HUDEP-2 (cell line): Measurements from ENCODE around the gene TMEM178A.
"Not testable (repeated sequence)": the region's sequence is repeated elsewhere in the genome, so short reads cannot be mapped to it uniquely, and the experiment has no call there.

Source experiments
- DNase-seq, 76 experiments: peaks; one replicate each; lab custom pipeline; 2025; ENCODE audit not compliant: unreplicated experiment in 76 of 76; lab: John Stamatoyannopoulos, UW

Gene TMEM178A

DNA sequence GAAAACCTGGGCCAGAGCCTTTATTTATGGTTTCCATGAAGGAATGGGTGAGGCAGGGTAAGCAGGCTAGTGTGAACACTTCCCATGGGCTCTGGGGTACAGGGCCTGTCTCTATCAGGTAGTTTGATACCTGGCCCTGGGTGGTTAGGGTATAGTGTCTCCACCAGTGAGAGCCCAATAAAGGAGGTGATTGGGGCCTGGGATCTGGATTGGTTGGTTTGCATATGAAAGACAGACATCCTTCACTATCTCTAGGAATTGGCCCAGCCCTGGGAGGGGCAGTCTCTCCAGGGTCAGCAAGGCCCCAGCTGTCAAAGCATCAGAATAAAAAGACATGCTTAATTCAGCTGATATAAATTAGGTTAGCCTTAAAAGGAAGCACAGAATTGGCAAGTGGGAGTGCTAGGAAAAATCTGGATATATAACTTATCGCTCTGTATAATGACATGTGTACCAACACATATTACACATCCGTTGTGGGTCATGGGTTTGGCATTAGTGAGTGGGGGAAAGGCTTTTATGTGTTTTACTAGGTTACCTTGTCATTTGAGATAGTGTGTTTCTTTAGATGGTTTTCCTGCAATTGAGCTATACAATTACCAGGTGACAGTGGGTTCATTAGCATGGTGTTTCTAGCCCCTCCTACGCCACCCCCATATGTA lies 18.5 kb upstream of the TMEM178A start:
- DNase-seq: no peak

DNA sequence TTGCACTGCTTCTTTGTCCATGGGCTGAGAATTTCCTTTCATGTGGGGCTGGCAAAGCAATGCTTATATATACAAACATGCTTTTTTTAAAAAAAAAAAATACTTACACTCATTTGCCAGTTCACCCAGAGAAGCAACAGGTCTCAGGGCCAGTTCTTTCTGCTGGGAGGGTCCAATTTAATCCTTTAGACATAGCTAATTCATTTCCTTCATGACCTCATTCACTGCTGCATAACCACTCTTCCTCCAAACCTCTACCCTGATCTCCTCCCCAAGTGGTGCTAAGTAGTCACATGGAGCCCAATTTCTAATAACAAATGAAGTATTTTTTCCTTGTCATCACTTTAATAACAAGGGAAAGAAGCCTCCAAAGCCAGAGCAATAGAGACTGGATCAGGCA lies 17.1 kb upstream of the TMEM178A start:
- DNase-seq: no peak

DNA sequence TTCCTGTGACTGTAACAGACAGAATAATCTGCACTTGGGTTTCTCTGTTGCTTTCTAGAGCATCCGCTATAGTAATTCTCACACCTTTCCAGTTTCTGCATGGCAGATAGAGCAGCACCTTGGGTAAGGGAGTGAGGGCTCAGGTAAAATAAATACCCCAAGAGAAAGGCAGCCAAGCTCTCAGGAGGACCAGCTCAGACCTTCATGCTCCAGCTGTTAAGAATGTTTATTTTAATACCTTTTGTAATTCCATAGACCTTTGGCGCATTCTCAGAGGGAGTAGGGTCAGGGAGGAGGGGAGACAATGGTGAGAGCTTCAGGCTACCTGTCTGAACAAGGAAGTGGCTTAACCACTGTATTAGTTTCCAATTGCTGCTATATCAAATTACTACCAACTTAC lies 16.2 kb upstream of the TMEM178A start:
- no peak for DNase-seq

DNA sequence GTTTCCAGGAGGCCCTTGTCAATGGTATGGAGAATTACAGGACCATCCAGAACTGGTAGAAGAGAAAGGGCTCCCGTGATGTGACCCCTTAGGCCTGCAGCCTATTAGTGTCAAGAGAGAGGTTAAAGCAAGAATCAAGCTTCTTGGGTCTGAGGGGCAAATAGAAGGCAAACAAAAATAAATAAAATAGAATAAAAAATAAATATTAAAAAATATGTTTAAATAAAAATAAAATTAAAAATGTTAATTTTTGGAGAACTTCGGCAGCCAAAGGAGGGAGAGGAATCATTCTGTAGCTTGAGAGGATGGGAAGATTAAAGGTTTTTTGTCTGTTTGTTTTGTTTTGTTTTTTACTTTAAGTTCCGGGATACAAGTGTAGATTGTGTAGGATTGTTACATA lies 15.2 kb upstream of the TMEM178A start:
- DNase-seq: no peak

DNA sequence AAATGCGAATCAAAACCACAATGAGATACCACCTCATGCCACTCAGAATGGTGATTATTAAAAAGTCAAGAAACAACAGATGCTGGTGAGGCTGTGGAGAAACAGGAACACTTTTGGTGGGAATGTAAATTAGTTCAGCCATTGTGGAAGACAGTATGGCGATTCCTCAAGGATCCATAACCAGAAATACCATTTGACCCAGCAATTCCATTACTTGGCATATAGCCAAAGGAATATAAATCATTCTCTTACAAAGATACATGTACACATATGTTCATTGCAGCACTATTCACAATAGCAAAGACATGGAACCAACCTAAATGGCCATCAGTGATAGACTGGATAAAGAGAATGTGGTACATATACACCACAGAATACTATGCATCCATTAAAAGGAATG lies 9.5 kb upstream of the TMEM178A start:
- not testable (repeated sequence) for DNase-seq

DNA sequence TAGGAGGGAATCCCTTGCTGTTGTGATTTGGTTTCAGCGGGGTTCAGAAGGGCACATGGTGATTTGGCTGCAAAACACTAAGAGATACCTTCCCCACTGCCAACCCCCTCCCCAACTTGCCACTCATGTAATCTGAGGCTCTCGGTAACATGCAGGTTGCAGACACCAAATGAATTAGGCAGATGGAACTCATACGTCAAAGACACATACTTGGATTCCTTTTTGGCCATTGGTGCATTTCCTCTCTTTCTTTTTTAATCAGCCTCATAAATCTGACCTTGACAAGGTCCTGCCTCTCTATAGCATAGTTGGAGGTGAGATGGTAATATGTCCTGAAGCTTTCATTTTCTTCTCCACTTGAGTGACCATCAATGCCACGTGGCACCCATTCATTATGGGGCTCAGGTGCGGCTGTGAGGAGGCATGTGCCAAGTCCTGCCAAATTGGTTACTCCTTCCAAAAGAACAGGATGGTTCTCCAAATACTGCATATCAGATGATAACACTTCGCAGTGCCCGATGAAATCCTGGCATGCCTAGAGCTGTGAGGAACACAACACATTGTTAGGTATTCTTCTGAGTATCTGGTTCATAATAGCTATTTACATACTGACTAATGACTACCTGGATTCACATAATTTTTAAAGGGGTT lies 8.3 kb upstream of the TMEM178A start:
- no peak for DNase-seq

DNA sequence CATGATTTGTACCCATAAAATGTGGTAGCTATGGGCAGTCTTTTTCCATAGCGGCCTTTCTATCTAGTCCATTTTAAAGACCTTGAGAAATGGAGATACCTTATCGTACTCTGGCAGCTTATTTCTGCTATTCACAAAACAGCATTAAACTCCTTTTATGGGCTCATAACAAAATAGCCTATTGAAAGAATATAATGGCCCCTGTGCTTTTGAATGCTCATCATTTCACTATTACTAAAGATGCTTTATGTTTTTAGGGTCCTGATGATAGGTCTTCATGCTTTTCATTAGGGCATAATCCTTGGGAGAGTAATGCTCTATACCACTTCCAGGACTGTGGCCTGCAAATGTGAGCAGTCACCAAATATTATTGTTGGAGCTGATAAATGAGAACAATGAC lies 7.3 kb upstream of the TMEM178A start:
- DNase-seq: no peak

DNA sequence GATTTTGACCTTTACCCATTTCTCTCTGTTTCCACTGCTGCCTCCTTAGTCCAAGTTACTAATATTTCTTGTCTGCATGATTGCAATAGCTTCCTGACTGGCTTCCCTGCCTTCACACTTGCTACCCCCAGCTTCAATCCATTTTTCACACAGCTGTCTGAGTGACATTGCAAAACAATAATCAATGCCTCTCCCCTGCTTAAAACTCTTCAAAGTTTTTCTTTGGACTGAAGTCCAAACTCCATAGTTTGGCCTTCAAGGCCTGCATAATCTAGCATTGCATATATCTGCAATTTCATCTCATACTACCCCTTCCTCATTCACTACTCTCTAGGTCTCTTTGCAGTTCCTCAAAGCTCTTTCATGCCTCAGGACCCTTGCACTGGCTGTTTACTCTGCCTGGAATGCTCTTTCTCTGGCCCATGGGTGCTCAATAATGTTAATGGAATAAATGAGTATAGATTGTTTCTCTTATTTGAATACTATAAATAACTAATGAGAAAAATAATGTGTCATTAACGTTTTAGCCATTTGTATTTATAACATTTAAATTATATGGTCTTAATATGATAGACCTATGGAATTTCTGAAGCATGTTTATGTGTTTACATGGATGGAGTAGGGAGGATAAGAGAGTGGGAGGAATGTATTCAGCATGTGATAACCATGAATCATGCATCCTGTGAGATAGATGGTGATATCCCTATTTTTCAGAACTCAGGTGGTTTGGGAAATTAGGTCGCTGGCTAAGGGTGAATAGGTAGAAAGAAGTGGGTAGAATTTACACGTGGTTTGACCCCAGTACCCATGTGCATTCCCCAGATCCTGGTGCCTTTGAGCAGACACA lies 5.7 kb upstream of the TMEM178A start:
- DNase-seq: no peak

DNA sequence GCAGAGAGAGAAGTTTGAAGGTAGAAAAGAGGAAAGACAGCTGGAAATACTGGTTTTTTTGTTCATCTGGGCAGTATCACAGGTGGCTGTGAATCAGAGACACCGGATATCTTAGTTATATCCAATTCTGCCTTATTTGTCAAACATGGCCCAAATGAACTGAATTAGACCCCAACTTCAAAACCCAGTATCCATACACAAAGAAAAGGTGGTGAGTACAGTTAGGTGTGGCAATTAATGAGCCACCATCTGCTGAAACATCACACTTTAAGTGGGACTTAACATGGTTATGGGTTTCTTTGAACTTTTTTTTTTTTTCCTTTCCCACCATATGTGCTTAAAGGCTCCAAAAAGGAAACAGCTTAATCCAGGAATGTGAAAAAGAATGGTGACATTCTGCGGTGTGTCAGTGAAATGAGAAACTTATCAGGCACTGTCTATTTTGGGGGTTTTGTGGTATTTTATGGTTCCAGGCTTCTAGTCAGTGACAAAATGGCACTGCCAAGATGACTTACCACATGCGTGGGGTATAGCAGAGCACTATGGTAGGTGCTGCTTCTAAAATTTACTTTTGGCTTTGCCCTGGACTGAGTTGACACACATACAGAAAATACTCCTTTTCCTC lies 5.0 kb upstream of the TMEM178A start:
- no peak for DNase-seq

DNA sequence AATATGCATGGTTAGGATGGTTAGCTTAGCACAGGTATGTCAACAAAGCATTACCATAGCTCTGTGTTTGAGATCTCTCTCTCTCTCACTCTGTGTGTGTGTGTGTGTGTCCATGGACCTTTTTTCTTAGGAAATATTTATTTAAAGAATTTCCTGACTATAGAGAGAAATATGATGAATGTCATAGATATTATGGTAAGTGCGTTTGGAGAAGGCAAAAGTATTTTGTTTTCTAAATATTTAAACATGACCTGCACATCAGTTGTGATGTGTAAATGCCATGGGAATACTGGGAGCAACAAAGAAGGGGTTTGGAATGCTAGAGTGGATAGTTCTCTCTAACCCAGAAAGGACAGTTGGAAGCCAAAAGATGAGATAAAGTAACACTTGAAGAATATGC lies 3.9 kb upstream of the TMEM178A start:
- DNase-seq: no peak

DNA sequence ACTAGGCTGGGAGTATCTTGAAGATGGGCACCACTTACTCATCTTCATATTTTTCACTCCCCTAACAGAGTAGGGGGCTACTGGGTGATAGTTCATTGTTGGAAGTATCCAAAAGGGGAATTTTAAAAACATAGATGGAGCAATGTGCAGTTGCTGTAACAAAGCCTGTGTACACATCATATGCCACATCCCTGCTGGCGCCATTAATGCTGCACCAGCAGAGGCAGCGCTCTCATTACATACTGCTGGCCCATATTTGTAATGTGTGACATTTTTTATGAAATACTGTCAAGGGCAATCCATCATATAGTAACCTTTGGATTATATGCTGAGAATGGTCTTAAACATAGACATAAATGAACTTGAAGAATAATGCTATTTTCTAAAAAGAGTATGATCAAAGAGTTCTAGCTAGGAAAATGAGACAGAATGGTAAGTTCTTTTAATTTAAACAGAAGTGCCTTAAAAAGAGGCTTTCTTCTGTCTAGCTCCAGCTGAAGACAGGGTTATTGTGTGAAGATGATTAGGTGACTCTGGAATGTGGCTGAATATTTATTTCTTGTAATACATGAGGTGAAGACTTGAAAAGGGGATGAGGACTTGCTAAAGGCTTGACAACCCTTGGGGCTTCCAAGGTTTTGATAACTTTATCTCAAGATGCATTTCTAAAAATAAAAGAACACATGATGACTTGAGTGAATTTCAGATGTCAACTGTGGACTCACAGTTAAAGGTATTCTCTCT lies 2.4 kb upstream of the TMEM178A start:
- no peak for DNase-seq

DNA sequence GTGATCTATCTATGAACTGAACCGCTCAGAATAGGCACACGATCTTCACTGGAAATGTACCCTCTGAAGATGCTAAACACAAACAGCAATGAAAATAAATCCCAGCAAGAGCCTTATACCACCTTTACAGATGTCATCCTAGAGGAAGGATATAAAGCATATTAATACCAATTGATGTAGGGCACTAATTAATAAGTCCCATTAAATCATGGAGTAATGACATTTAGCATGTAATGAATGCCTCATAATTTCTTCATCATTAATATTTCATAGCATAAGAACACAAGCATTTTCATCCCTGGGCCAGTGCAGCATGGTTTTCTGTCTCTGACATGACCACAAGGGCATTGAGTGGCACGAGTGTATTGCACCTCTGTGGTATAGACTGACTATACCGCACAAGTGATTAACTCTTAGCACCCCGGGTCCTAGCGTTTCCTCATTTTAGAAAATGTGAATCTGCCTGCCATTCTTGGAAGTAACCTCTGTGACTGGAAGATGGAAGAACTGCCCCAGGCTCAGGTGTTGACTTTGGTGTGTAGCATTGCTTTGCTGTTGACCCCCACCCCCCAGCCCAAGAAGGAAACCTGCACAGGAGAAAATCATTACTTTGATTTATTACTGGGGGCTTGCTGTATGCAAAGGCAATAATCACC lies 1.4 kb upstream of the TMEM178A start:
- DNase-seq: no peak

DNA sequence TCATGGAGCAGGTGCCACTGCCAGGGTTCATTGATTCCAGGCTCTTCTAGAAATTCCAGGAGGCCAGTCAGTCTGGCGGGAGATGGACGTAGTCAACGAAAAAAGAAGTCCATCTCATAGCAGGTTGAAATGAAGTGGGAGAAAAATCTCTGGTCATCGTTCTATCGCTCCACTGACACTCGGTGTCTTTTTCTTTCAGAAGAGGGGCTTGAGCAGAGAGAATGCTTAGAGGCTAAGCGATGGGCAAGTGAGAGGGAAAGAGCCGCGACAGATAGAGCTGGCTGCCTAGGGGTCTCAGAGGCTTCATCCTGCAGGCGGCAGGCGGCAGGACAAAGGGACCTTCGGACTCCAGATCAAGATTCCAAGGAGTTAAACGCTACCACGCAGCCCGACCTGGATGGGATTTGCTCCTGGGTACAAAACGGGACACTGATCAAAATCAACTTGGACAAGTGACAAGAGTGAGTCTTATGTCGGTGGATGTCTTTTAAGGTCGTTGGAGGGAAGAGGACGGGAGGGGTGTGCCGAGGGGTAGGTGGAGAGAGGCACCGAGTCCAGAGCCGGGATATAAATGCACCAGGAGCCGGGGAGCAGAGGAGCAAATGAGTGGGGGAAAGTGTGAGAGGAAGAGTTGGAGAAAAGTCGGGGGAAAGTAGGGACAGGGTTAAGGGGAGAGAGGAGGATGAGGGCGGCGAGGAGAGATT lies 677 bp upstream of the TMEM178A start:
- no peak for DNase-seq

DNA sequence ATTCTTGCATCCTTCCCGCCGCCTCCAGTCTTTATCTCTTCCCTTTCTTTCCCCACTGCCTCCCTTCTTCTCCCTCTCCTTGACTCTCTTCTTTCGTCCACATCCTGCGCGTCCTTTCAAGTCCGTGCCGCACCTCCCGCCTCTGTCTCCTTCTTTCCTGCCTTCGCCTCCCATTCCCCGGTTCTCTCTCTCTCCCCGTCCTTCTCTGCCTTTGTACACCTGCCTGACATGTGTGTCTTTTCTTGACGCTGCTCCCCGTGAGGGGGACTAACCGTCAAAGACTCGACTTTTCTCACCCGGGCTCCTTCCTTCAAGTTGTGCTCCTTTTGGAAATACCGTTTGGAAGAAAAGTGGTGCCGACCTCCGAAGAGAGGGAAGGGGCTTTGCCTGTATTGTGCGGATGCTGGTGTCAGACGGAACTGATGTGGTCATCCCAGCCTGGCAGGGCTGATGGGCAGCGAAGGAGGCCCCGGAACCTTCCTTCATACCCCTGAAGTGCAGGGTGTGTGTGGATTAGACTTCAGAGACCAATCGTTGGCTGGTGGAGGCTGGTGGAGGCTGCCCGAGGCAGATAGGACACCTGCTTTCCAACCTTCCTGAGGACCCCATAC lies 879 bp downstream of the TMEM178A start:
- DNase-seq: no peak

DNA sequence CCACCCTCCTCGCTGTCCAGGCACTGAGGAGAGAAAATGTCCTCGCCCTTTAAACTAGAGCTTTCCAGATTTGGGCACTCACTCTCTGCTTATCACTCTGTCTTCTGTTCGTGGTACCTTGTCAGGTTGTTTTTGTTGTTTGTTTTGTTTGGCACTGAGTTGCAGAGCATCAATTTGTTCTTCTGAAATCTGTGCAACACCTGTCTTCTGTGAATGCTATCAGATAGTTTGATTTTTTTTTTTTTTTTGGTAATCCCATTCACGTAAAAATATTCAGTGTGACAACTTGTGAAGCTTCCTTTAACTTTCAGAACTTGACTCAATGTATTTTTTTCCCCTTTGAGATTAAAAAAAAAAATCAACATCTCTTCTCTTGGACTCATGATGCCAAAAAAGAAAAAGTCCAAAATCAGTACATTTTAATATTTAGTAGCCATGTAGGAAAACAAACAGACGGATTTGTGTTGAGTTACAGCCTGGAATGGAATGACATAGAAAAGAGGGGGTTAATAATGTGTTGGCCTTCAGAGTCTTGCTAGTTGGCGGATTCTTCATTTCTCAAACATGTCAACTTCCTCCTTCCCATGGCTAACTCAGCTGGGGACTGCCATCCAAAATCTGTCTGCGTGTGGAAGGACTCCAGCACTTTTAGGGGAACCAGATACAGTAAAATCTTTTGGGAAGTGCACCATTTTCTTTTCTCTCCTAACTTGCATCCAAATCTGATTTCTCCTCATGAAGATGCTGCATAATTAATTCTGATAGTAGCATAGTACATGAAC lies 1.6 kb downstream of the TMEM178A start:
- no peak for DNase-seq

DNA sequence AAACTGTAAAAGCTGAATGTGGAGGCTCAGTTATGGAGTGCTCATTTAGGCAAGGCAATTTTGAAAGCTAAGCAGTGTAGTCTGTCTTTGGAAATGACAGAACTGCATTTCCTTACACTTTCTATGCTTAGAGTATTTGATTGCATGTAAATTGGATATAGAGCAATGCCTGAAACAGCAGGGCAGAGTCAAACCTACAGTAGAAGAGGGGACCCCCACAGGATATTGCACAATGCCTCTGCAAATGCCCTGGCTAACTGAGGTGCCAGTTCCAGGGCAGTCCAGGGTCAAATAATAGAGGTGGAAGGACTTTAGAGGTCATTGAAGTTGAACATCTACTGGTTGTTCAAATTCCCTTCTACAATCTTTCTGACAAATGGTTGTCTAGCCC lies 2.2 kb downstream of the TMEM178A start:
- DNase-seq: no peak

DNA sequence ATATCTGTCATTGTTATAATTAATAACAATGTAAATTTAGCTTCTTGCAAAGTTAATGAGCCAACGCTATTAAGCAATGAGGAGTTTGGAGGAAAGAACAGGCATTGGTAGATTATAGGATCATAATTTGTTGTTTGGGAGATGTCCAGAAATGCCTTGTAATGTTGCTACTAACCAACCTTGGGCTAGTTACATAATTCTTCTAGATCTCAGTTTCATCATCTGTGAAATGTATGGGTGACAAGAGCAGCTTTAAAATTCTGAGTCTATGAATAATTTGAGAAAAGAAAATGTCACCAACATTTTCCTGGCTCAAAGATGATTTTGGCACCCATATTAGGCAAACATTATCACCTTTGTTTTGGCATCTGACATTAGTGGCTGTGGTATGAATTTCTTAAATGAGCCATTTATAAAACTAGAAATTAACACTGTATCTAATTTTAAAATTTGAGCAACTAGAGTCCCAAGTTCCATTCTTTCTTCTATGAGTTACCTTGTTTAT lies 2.9 kb downstream of the TMEM178A start:
- no peak for DNase-seq

DNA sequence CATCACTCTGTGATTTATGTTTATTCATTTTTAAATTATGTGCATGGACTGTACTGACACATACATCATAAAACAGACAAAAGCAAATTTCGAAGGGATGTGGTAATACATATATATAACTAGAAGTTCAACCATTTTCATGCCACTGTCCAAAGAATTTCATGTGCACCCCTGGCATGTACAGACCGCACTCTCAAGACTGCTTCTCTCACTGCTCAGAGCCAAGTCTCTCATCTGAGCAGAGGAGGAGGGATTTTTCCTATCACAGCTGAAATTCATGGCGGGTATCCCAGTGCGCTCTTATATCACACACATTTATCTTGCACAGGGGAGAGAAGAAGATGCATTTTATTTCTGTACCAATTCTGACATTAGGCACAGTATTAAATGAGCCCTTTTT lies 5.9 kb downstream of the TMEM178A start:
- DNase-seq: no peak
